Tibial artery (tissue), 4 donors: ENCODE data around the gene BAHCC1.

Experiments used
- DNase-seq, 2 donors: peaks; one replicate each; pipeline ENCODE4 v3.0.0-alpha.2; 2019
- H3K27ac ChIP-seq, 2 donors: fragments of 200-600 bp; sonication (generic) in 1 of 2; 1 replicate in 1 of 2; 2 replicates in 1 of 2; pipeline ENCODE4 v1.5.1; 2018 to 2019; ENCODE audit warnings: mild to moderate bottlenecking in 1 of 2
- H3K27me3 ChIP-seq, 2 donors: fragments of 200-600 bp; sonication (generic) in 1 of 2; one replicate each; pipeline versions ENCODE4 v1.5.1 to v1.6.0; 2016 to 2019
- H3K36me3 ChIP-seq, 3 donors: fragments of 200-600 bp; sonication (generic) in 2 of 3; one replicate each; pipeline ENCODE4 v1.5.1; 2016 to 2019; ENCODE audit warnings: mild to moderate bottlenecking in 2 of 3
- H3K4me1 ChIP-seq, 4 donors: fragments of 200-600 bp; sonication (generic) in 2 of 4; 1 replicate in 3 of 4; 2 replicates in 1 of 4; pipeline ENCODE4 v1.5.1; 2016 to 2019
- H3K4me3 ChIP-seq, 2 donors: fragments of 200-600 bp; sonication (generic) in 1 of 2; 1 replicate in 1 of 2; 2 replicates in 1 of 2; pipeline ENCODE4 v1.5.1; 2018 to 2019; ENCODE audit warnings: mild to moderate bottlenecking in 2 of 2
- H3K9me3 ChIP-seq, 3 donors: fragments of 200-600 bp; sonication (generic) in 1 of 3; one replicate each; pipeline ENCODE4 v1.5.1; 2016 to 2019
- intact Hi-C: fragments of 100-400 bp; cut with DNase I; formaldehyde crosslinking; loops from one replicate; pipeline ENCODE4 v1.15.0; 2023; ENCODE audit warnings: low total_unique reads
- TF ChIP-seq, protein P1 (sequence below), 2 experiments: fragments of 200-600 bp in 1 of 2; fragments of 450-650 bp in 1 of 2; IDR thresholded peaks; one replicate each; pipeline ENCODE4 v1.5.1; 2017 to 2019; ENCODE audit warnings: antibody characterized with exemption in 2 of 2, mild to moderate bottlenecking in 1 of 2, moderate library complexity in 1 of 2

The BAHCC1 gene

DNA sequence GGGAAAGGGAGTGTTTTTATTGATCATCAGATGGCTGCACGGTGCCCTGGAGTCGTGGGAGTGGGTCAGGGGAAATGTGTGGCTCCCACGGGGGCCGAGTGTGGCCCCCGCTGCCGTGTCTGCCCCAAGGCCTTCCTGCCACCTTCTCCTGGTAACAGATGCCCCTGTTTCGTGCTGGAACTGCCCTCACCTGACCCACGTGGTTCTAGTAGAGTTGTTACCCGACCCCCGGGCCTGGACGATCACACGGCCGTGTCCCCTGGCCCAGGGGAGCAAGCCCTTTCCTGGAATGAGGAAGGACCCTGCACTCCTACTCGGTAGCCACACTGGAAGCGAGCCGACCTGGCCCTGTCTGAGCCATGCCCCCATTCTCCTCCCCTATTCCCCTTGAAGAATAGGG is 79.7 kb downstream of the BAHCC1 start:
- H3K27ac ChIP-seq: no peak overlapping the region
- no peak overlapping the region for H3K4me3 ChIP-seq
- no peak for DNase-seq
- intact Hi-C loops: no loop called here
- H3K27me3 ChIP-seq: no peaks in the 10 kb centered on the region
- no peaks in the 10 kb centered on the region for H3K9me3 ChIP-seq
- TF ChIP-seq, protein P1, sequence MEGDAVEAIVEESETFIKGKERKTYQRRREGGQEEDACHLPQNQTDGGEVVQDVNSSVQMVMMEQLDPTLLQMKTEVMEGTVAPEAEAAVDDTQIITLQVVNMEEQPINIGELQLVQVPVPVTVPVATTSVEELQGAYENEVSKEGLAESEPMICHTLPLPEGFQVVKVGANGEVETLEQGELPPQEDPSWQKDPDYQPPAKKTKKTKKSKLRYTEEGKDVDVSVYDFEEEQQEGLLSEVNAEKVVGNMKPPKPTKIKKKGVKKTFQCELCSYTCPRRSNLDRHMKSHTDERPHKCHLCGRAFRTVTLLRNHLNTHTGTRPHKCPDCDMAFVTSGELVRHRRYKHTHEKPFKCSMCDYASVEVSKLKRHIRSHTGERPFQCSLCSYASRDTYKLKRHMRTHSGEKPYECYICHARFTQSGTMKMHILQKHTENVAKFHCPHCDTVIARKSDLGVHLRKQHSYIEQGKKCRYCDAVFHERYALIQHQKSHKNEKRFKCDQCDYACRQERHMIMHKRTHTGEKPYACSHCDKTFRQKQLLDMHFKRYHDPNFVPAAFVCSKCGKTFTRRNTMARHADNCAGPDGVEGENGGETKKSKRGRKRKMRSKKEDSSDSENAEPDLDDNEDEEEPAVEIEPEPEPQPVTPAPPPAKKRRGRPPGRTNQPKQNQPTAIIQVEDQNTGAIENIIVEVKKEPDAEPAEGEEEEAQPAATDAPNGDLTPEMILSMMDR (IDR thresholded peaks at IDR 0.05): no peak
- no peaks in the 10 kb centered on the region for H3K36me3 ChIP-seq
- peaks cover 0 to 14% (median 4%) of the 10 kb centered on the region in 4 donors for H3K4me1 ChIP-seq

GRCh38 chr17:81476097-81476496 is 80.8 kb downstream of the BAHCC1 start:
- Histone ChIP-seq H3K36me3 (no peaks in the 10 kb centered on the region), H3K9me3 (no peaks in the 10 kb centered on the region), H3K4me1 (peaks cover 0 to 26% (median 15%) of the 10 kb centered on the region in 4 donors), H3K27ac (no peak overlapping the region), H3K4me3 (no peak overlapping the region), H3K27me3 (peaks cover 0 to 7% of the 10 kb centered on the region in 2 donors)
- TF ChIP-seq, protein P1 (IDR thresholded peaks at IDR 0.05): no peak
- intact Hi-C loops: no loop called here
- DNase-seq: no peak

DNA sequence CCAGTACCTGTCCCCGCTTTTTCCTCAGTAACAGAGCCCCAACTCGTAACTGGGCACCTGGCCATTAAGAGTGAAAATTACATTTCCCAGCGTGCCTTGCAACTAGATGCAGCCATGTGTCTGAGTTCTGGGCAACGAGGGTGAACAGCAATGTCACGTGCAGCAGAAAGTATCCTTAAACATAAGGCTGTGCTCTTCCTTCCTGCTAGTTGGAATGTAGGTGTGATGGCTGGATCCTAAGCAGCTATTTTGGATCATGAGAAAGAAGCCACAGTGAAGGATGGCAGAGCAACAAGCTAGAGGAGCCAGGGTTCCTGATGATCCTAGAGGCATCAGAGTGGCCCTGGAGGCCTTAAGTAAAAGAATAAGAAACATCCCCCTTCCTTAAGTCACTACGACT is 81.4 kb downstream of the BAHCC1 start:
- intact Hi-C loops: no loop called here
- TF ChIP-seq, protein P1 (IDR thresholded peaks at IDR 0.05): no peak
- Histone ChIP-seq H3K4me3 (no peak overlapping the region), H3K4me1 (peaks cover 0 to 28% (median 16%) of the 10 kb centered on the region in 4 donors), H3K9me3 (no peaks in the 10 kb centered on the region), H3K27me3 (peaks cover 0 to 7% of the 10 kb centered on the region in 2 donors), H3K27ac (no peak overlapping the region), H3K36me3 (no peaks in the 10 kb centered on the region)
- no peak for DNase-seq

DNA sequence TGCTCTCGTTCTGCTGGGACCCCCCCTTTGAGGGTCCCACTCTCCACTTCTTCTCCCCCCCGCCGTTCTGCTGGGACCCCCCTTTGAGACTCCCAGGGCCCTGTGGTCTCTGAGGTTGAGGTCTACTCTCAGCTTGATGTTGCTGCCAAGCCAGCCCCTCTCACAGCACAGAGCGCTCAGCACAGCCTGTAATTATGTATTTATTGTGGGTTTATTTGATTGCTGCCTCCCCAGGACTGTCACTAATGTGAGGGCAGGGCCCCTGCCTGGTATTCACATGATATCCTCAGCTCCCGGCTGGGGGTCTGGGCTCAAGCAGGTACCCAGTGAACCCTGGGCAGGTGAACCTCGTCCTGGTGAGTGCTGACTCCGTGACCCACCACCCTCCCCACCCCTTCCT is 81.9 kb downstream of the BAHCC1 start:
- peaks cover 0 to 7% of the 10 kb centered on the region in 2 donors for H3K27me3 ChIP-seq
- no peaks in the 10 kb centered on the region for H3K36me3 ChIP-seq
- H3K27ac ChIP-seq: no peak overlapping the region
- no peak for DNase-seq
- intact Hi-C loops: no loop called here
- H3K9me3 ChIP-seq: no peaks in the 10 kb centered on the region
- H3K4me3 ChIP-seq: no peak overlapping the region
- peaks cover 0 to 30% (median 18%) of the 10 kb centered on the region in 4 donors for H3K4me1 ChIP-seq
- TF ChIP-seq, protein P1 (IDR thresholded peaks at IDR 0.05): no peak

GRCh38 chr17:81478119-81478518 is 82.9 kb downstream of the BAHCC1 start:
- intact Hi-C loops: no loop called here
- no peak for DNase-seq

More at GRCh38 chr17:81478119-81478518, 82.9 kb downstream of the BAHCC1 start:
- H3K36me3 ChIP-seq: no peaks in the 10 kb centered on the region
- no peaks in the 10 kb centered on the region for H3K9me3 ChIP-seq
- H3K27me3 ChIP-seq: peaks cover 0 to 7% of the 10 kb centered on the region in 2 donors
- TF ChIP-seq, protein P1 (IDR thresholded peaks at IDR 0.05): no peak
- H3K27ac ChIP-seq: no peak overlapping the region
- H3K4me1 ChIP-seq: peaks cover 0 to 25% (median 18%) of the 10 kb centered on the region in 4 donors
- H3K4me3 ChIP-seq: no peak overlapping the region
